CD4-positive, alpha-beta T cell treated with Interferon alpha-2 for 1 hour (primary cell): ENCODE results near the gene CORO7.

ENCODE experiments used
- DNase-seq, 2 donors: peaks; one replicate each; pipeline ENCODE4 v3.0.0-alpha.2; 2020 to 2022

CORO7 gene

GRCh38 chr16:4369007-4369733, 47.2 kb downstream of the CORO7 start:
- no peak for DNase-seq

- no peak for DNase-seq
Measured at GRCh38 chr16:4367393-4367856, 49.0 kb downstream of the CORO7 start.

- no peak for DNase-seq
Measured at GRCh38 chr16:4366016-4366415, 50.4 kb downstream of the CORO7 start.

- no peak for DNase-seq
Measured at GRCh38 chr16:4365615-4366014, 50.8 kb downstream of the CORO7 start.

- peak in 1 of 2 donors; percentile 39 for DNase-seq
Measured at GRCh38 chr16:4365014-4365406, 51.4 kb downstream of the CORO7 start.

DNA sequence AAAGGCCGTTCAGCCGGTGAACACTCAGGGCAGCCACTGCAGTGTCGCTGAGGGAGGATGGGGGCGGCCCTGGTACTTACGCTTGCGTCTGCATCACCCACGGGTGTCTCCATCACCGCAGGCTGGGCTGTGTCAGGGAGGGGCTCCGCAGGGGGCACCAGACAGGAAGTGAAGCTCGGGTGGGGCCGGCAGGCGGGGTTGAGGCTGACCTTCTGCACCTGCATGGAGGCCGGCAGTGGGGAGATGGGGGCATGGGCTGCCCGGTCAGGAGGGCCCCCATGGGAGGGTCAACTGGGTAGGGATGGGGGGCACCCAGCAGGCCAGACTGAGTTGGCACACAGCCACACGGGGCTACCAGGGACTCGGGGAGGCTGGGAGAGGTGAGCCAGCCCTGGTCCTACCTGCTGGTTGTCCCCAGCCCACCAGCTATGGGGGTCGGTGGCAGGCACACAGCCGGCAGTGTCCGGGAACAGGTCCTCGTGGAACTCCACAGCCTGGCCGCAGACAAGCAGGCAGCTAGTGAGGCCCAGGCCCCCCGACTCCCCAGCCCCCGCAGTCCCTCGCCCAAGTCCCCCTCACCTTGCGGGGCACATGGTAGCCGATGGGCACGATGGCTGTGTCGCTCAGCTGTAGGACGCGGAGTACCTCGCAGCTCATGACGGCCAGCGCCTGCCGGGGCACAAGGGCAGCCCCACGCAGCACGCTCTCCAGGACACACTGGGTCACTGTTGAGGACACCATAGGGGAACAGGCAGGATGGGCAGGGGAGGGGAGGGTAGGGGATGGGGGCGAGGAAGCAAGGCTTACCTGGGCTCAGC, 52.0 kb downstream of the CORO7 start:
- DNase-seq: no peak

- DNase-seq: no peak
Measured at GRCh38 chr16:4362476-4363135, 53.8 kb downstream of the CORO7 start.

- DNase-seq: no peak
Measured at GRCh38 chr16:4361944-4362311, 54.5 kb downstream of the CORO7 start.

GRCh38 chr16:4361033-4361943, 55.1 kb downstream of the CORO7 start:
- DNase-seq: no peak

GRCh38 chr16:4360538-4361021, 55.8 kb downstream of the CORO7 start:
- no peak for DNase-seq

DNA sequence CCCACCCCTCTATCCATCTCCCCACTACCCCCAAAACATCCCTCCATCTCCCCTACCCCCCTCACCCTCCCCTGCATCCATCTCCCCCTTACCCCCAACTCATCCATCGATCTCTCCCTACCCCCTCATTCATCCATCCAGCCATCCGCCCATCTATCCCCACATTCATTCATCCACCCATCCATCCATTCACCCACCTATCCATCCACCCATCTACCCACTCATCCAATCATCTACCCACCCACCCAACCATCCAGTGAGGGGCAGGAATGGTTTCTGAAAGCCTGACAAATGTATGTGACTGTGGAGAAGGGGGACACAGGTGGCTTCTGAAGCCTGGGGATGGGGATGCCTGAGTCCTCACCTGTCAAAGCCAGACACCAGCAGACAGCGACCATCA, 56.5 kb downstream of the CORO7 start:
- no peak for DNase-seq

- peak; percentile 51 to 71 for DNase-seq
Measured at GRCh38 chr16:4358831-4359561, 57.4 kb downstream of the CORO7 start.

- DNase-seq: no peak
Measured at GRCh38 chr16:4358236-4358635, 58.2 kb downstream of the CORO7 start.

GRCh38 chr16:4356820-4357219, 59.6 kb downstream of the CORO7 start:
- no peak for DNase-seq

DNA sequence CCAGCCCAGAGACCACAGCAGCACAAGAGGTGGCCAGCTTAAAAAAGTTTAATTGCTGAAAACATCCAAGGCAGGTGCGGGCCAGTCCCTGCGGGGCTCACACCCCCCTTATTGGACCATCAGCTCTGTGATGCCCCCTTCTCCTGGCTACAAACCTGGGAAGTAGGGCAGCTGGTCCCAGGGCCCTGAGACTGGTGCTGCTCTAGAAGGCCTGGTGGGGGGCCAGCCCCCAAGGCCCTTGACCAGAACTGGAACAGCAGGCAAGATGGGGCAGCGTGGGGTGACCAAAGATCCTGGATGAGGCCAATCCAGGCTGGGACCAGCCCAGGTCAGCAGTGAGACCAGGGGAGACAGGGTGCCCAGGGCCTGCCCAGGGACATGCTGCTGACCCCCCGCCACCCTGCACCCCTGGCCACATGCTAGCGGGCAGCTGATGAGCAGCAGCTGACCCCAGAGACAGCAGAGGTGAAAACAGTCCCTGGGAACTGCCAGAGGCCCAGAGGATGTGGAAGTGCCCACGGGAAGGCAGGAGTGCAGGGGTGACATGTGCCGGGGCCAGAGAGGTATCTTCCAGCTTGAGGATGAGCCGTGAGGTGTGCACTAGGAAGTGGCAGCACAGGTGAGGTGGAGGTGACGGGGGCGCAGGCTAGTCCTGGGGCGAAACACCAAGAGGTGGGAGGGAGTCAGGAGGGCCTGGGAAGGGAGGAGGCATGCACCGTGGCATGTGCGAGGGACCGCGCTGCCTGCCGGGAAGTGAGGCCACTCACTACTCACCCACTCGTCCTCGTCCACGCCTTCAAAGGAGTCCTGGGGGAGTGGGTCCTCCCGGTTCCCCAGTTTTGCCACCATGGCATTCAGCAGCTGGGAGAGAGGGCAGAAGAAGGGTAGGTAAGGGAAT, 61.6 kb downstream of the CORO7 start:
- DNase-seq: no peak

GRCh38 chr16:4353675-4354074, 62.7 kb downstream of the CORO7 start:
- no peak for DNase-seq

GRCh38 chr16:4352843-4353242, 63.6 kb downstream of the CORO7 start:
- DNase-seq: no peak

DNA sequence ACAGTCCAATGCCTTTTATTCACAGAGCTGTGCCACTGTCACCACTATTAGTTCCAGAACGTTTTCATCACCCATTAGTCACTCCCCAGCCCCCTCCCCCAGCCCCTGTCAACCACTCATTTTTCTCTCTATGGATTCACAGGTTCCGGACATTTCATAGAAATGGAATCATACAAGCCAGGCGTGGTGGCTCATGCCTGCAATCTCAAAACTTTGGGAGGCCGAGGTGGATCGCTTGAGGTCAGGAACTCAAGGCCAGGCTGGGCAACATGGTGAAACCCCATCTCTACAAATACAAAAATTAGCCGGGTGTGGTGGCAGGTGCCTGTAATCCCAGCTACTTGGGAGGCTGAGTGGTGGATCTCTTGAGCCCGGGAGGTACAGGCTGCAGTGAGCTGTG, 64.5 kb downstream of the CORO7 start:
- DNase-seq: no peak

GRCh38 chr16:4350787-4351659, 65.4 kb downstream of the CORO7 start, which contains the start of gene PAM16:
Gene PAM16, minus strand, starts transcription at chr16:4351321. Its CDS starts 87 bp downstream, at chr16:4351234.
- DNase-seq: peak; percentile 97 to 98
